NCI-H2029 (cell line): Measurements from ENCODE around the gene RPAIN.
"Not testable (repeated sequence)": the region's sequence is repeated elsewhere in the genome, so short reads cannot be mapped to it uniquely, and the experiment has no call there.

Experiments used
- DNase-seq: peaks from one replicate; lab custom pipeline; 2025; lab: John Stamatoyannopoulos, UW

RPAIN gene

DNA sequence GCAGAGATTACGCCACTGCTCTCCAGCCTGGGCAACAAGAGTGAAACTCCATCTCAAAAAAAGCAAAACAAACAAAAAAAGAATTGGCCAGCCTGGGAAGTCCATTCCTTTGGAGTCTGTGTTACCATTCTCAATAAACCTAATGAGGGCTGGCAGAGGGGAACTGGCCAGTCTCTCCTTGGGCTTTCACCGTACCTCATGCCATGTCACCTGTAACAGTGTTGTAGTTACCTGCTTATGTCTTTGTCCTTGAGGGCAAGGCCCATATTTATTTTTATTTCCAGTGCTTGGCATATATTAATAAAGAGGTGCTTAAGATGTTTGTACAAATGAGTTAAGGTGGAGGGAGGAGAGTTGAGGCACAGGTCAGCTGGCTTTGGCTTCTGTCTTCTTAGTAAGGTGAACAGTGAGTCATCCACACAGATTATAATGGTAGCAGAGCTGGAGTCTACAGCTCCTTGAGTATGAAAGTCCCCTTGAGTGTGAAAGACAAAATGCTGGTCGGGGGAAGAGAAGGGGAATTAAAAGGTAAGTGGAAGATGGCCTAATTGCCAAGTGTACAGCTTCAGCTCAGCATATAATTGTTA is 10.5 kb downstream of the RPAIN start:
- no peak for DNase-seq

DNA sequence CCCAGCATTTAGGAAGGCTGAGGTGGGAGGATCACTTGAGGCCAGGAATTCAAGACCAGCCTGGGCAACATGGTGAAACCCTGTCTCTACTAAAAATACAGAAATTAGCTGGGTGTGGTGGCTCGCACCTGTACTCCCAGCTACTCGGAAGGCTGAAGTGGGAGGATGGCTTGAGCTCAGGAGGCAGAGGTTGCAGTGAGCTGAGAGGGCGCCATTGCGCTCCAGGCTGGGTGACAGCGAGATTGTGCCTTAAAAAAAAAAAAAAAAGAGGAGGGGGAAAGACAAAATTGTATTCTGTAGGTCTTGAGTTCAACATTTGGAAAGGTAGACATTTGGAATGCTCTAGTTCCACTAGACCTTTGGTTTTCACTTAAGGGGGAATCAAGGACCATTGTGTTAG is 11.3 kb downstream of the RPAIN start:
- DNase-seq: not testable (repeated sequence)

DNA sequence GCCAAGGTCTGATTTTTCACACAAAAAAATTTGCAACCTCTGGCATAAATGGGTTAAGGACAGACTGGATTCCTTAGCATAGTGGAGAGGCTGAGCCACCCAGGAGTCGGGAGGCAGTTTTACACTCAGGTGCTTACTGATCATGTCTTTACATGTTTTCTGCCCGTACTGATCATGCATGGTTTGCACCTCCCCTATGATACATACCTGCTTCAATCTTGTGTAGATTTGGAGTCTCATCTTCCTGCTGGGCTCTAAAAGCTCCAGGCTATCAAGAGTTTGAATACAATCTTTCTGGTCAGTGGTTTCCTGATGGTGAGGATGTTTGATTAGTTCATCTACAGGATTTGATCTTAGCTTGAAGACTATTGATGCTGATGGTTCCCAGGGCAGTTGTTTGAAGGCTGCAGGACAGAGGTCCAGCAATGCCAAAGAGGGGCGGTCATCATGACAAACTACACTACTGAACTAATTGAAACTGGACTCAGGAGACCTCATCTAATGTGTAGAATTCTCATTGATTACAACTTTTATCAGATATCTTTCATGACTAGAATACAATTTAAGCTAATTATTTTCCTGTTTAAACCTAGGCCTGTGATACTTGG is 12.1 kb downstream of the RPAIN start:
- DNase-seq: no peak

DNA sequence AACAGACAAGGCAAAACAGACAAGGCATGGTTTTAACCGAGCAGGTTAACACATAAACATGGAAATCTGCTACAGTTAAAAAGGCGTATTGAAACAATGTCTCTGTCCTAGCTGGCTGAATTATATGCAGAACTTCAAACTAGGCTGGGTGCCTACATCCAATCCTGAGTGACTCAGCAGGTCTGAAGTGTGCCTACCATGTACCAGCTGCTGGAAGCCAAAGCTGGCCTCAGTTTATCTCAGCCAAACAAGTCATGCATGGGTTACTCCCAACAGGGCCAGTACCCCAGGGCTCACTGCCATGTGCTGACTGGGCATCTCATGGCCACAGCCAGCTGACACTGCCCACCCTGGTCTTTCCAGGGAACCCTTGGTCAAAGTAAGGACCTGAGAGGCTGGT is 15.0 kb downstream of the RPAIN start:
- no peak for DNase-seq

DNA sequence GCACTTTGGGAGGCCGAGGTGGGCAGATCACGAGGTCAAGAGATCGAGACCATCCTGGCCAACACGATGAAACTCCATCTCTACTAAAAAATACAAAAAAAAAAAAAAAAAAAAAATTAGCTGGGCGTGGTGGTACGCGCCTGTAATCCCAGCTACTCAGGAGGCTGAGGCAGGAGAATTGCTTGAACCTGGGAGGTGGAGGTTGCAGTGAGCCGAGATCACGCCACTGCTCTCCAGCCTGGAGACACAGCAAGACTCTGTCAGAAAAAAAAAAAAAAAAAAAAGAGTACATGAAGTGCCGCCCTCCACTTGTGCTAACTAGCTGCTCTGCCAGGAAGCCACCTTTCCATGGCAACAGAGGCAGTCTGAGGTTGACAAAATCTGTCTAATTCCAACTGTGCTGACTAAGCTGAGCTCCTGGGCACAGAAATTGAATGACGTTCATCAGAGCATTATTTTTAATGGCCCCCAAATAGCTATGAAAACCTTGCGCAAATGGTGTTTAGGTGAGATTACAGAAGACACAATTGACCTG is 15.9 kb downstream of the RPAIN start:
- DNase-seq: not testable (repeated sequence)

DNA sequence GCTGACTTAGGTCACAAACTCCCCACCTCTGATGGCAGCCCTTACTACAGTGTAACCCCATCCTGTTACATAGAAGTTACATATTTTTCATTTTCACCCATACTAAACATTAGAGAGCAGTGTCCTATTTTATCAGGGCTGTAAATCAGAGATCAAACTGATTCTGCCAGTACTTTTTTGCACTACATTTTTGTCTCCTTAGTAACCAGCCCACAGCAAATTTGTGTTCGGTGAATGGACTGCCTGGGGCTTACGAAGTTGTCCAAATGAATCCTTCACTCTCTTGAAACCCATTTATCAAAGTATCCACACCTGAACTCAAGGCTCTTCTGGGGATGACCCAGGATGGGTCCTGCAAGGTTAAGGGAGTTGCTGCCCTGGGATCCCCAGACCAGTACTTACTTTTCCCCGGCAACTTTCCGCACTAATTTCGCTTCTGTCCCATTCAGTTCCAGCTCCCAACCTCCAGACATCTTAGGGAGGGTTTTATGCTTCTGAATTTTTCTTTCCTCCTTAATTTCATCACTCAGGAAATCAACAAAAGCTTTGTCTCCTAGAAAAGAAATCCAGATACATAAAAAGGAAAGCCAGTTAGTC is 17.8 kb downstream of the RPAIN start:
- no peak for DNase-seq

DNA sequence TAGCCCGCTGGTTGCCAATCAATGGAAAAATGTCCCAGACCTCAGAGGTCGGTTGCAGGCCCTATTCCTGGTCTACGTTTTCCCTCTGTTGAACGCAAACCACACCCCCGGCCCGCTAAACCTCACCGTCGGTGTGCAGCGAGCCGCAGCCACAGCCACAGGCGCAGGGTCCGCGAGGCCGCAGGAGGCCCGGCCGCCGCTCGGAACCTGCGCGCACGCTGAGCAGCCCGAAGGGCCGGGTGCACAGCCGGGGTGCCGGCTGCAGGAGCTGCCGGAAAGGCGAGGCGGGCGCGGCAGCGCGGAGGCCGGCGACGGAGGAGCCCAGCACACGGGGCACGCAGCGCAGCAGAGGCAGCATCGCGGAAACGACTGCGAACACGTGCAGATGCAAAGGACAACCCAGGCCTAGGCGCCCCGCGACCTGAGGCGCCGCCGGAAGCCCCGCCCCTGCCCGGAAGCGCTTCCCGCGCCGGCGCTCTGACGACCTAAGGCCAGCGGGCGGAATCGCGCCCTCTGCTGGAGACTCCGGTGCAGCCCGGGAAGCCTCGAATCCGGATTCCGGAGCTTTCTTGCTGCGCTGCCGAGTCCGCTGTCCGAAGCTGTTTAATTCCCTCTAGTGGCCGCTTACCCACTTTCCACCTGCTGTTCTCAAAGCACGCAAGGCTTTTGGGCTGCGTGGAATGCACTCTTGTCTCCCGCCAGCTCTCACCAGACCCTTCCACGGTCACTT is 18.9 kb downstream of the RPAIN start, which contains the start of gene C1QBP:
Gene C1QBP (minus strand): TSS at position 440 of the 730 bp plus-strand sequence. CDS start 82 bp downstream, at position 358.
- peak; percentile 51 for DNase-seq

DNA sequence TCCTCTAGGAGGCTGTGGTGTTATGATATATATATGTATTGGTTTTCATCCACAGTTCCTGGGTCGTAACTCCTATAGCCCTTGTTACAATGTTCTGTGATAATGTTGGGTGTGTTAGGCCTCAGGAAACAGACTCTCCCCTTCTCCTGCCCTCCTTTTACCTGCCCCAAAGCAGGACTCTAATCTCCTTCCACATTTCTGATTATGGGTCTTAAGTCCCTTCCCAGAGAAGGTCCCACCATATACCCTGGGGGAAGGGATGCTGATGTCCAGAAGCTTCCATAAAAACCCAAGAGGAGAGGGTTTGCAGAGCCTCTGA is 19.4 kb downstream of the RPAIN start:
- no peak for DNase-seq

DNA sequence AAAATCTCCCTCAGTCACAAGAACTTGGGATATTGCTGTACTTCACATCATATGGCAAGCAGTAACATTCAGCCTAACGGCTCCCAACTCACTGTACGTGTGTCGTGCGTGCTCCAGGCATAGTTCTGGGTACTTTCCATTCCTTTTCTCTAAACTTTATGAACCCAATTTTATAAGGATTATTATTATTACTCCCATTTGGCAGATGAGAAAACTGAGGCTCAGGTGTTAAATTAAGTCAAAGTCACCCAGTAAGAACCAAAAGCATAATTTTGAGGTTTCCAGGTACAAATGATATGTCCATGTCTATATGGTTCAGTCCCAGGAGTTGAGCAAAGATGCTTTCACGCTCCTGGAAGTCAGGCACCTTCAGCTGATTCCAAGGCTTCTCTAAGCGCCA is 23.7 kb downstream of the RPAIN start:
- no peak for DNase-seq

DNA sequence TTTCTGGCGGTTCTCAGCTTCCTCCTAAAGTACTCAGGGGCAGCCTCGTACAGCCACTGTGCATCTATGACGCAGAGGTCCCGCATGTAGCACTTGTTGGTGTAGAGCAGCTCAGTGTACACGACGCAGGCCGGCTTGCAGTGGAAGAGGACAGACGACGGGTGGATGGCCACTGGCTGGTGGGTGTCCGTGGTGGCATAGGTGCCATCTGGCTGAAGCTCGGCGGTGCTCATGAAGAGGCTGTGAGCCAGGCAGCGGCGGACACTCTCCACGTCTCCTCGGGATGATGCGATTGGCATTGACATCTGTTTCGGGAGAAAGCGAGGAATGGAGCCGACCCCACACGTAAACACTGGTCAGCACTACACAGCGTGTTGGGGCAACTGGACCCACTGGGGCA is 24.2 kb downstream of the RPAIN start:
- no peak for DNase-seq

DNA sequence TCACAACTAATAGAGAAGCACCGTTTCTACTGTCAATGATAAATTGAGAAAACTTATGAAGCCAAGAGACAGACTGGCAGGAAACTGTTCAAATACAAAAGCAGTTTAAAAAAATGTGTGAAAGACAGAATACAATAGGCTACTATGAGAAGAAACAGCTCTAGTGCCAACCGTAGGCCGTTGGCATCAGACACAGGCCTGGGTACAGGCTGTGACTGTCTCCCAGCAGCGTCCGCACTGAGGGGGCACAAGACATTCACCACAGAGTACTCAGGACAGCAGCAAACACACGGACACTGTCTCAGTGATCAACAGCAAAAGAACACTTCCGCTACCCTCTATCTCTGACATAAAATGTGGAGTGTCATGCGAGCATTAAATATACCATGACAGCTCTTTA is 26.8 kb downstream of the RPAIN start:
- no peak for DNase-seq

DNA sequence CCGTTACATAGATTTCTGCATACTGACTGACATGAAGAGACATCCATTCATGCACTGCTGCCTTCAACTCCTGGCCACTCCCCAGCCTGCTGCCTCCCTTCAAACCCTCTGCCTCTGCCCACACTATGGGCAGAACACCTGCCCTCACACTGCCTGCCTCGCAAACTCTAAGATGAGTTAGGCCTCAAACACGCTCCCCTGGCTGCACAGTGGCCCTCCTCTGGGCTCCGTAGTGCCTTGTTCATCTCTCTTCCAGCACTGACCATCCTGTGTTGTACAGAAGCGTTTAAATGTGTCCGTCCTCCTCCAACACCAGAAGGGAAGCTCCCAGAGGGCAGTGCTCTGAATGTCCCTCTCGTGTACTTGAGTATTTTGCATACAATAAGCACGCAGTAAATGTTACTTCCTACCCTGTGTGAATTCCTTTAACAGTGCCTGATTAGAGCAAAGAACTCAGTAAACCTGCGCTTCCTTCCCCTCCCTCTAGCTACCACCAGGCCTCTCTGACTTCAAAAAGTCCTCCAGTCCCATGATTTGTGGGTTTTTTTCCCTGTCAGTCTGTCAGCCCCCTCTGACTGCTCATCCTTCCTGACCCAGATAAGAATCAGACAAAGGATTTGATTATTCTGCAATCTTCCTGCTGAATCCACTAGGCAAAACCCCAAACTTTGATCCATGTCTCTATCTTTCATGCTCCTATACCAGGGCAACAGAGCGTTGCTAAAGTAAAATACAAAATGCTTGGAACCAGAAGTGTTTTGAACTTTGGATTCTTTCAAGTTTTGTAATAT is 44.9 kb downstream of the RPAIN start:
- DNase-seq: no peak

DNA sequence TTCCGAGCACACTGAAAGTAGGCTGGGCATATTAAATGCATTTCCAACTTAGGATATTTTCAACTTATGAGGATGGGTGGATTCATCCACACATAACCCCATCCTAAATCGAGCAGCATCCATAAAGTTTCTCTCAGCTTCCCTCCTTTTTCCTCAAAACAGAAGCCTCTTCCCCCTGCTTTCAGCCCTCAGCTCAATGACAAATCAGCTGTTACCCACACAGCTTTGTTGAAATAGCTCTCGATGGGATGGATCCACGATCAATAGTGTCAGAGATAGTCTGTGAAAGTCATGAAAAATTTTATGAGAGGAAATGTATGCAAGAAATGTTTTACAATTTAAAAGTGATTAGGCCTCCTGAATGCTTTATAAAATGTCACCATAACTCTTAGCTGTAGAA is 46.3 kb downstream of the RPAIN start:
- DNase-seq: no peak

DNA sequence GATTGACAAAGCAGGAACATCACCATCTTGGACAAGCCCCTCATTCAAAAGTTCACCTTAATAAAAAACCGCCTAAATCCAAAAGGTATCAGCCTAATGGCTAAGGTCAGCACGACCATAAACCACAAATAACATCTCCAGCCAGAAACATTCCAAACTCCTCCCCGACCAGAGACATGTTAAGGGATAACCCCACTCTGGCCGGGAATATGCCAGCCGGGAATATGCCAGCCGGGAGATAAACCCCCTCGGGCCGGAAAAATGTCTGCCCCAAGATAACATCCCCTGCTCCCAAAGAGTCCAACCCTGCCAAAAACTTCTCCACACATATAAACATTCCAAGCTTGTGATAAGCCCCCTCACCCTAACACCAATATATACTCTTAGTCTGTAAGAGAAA is 47.4 kb downstream of the RPAIN start:
- DNase-seq: no peak

DNA sequence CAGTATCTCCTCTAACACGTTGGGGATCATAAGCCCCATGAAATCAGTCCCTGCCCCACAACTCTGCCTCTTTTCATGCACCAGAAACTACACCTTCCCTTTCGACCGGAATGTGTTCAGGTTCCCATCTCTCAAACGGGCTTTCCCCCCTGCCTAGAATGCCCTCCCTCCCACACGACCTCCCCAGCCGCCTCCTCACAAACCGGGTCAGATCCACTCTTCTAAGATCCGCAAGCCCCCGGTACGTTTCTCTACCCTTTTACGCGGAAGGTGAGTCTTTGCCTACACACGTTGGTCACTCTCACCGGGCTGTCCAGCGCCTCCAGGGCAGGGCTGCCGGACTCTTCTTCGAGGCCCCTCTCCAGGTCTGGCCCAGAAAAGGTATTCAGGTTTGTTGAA is 48.1 kb downstream of the RPAIN start:
- no peak for DNase-seq

DNA sequence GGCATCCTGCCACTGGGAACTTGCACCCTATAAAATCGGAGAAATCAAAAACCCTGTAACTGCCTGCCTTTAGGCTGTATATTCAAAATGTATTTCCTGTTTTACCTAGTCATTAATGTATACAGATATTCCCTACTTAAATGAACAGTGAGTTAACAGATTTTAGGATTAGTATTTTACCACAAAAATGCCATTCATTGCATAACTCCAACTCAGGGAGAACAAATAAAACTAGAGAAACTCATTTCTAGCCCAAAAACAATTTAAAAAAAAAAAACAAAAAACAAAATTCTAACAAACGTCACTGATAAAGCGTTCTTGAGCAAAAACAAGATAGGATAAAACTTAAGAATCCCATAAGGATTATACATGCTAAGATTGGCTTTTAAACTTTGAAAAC is 52.5 kb downstream of the RPAIN start:
- no peak for DNase-seq

DNA sequence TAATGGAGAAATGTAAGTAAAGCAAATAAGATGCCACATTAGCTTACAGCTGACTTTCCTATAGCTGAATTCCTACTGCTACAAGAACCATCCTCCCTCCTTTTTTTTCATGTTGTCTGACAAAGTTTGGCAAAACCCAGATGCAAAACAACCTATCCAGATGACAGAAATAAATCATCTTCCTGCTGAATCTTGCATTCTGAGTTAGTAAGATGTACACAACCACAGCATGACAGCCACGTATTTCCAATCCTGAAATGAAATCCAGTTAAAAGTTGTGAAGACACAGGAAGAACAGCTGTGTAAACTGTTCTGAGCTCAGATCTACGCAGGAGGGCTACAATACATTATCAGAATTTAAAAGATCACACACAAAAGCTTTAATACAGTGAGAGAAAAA is 53.9 kb downstream of the RPAIN start:
- no peak for DNase-seq

DNA sequence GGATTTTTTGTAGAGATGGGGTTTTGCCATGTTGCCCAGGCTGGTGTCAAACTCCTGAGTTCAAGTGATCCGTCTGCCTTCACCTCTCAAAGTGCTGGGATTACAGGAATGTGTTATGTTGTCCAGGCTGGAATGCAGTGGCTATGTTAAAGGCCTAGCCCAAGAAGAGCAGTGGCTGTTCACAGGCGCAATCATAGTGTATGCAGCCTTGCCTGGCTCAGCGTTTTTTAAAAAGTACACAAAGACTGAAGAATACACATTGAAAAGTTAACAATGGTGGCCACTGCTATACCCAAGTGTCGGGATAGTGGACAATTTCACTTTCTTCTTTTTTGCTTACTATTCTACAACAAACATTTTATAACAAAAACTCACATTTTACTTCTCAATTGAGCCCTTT is 59.0 kb downstream of the RPAIN start:
- no peak for DNase-seq

DNA sequence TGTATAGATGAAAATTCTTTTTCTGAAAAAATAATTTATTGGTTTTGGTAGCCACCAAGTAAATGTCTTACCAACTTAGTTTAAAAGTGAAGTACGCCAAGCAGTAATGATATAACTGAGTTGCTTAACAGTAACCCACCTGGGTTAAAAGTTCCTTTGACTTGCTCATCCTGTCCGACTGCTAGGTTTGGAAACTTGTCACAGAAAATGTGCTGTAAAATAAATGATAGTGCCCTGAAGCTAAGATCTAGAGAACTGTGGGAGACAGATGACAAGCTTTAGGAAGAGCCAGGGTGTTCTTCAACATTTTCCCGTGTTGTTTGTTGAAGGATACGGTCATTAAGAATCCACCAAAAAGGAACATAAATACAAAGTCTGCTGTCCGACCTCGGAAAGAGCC is 61.0 kb downstream of the RPAIN start:
- DNase-seq: no peak

DNA sequence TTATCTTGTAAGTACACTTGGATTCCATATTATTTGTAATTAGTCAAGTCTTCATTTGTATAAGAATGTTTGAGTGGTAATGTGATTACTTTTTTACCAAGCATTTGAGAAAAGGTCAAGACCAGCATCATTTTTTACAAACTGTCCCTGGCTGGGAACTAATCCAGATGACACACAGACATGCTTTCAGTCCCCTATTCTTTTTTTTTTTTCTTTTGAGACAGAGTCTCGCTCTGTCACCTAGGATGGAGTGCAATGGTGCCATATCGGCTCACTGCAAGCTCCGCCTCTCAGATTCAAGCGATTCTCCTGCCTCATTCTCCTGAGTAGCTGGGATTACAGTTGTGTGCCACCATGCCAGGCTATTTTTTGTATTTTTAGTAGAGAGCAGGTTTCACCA is 61.5 kb downstream of the RPAIN start:
- no peak for DNase-seq
